Mesodermal cell (in vitro differentiated cells): ENCODE results near the gene MCC.

ENCODE experiments used
- H3K27ac ChIP-seq: 2 replicates; pipeline ENCODE4 v1.7.0; 2013; ENCODE audit warnings: mild to moderate bottlenecking, low read depth, low read length, moderate library complexity; ENCODE audit not compliant: severe bottlenecking
- H3K36me3 ChIP-seq: 2 replicates; pipeline ENCODE4 v1.7.1; 2013; ENCODE audit warnings: mild to moderate bottlenecking, low read length, moderate library complexity; ENCODE audit not compliant: control insufficient read depth, insufficient read depth
- H3K4me1 ChIP-seq: one replicate; pipeline ENCODE4 v1.7.1; 2013; ENCODE audit warnings: mild to moderate bottlenecking, low read length; ENCODE audit not compliant: insufficient read depth, control insufficient read depth, poor library complexity, severe bottlenecking
- H3K4me3 ChIP-seq: 2 replicates; pipeline ENCODE4 v1.7.0; 2013; ENCODE audit warnings: low read length, control low read depth, mild to moderate bottlenecking; ENCODE audit not compliant: insufficient read depth, poor library complexity, severe bottlenecking; ENCODE audit errors: extremely low read depth
- H3K9me3 ChIP-seq: 2 replicates; pipeline ENCODE4 v1.7.1; 2013; ENCODE audit warnings: mild to moderate bottlenecking, low read length, moderate library complexity; ENCODE audit not compliant: control insufficient read depth
- WGBS, 2 experiments: methylation state at CpG; one replicate each; pipeline ENCODE4 v1.1.5; 2013; ENCODE audit warnings: missing lambda C conversion rate in 2 of 2; ENCODE audit not compliant: insufficient coverage in 2 of 2; 5-methylcytosine and 5-hydroxymethylcytosine counted together

The MCC gene

GRCh38 chr5:113179156-113179555 lies 309.1 kb downstream of the MCC start:
- H3K36me3 ChIP-seq, result no peaks in the 10 kb centered on the region
- no peaks in the 10 kb centered on the region for H3K9me3 ChIP-seq
- H3K4me1 ChIP-seq, result no peaks in the 10 kb centered on the region
- H3K27ac ChIP-seq, result no peak overlapping the region
- H3K4me3 ChIP-seq, result no peak overlapping the region

- WGBS, 2 experiments, result 90 to 96% methylated on average over 4 to 5 of the region's 6 CpGs
- Histone ChIP-seq H3K4me1 (no peaks in the 10 kb centered on the region), H3K9me3 (no peaks in the 10 kb centered on the region), H3K27ac (no peak overlapping the region), H3K36me3 (no peaks in the 10 kb centered on the region), H3K4me3 (no peak overlapping the region)
Measured at GRCh38 chr5:113178073-113178779, 310.0 kb downstream of the MCC start.

GRCh38 chr5:113177225-113177624 lies 311.0 kb downstream of the MCC start:
- 100% methylated on average over 1 of the region's 1 CpG for WGBS, 2 experiments
- H3K4me1 ChIP-seq, result no peaks in the 10 kb centered on the region
- H3K27ac ChIP-seq, result no peak overlapping the region
- H3K4me3 ChIP-seq, result no peak overlapping the region
- H3K9me3 ChIP-seq, result no peaks in the 10 kb centered on the region
- no peaks in the 10 kb centered on the region for H3K36me3 ChIP-seq

GRCh38 chr5:113176734-113177133 lies 311.5 kb downstream of the MCC start:
- 97 to 98% methylated on average over 4 of the region's 4 CpGs for WGBS, 2 experiments
- Histone ChIP-seq H3K9me3 (no peaks in the 10 kb centered on the region), H3K4me1 (no peaks in the 10 kb centered on the region), H3K27ac (no peak overlapping the region), H3K36me3 (no peaks in the 10 kb centered on the region), H3K4me3 (no peak overlapping the region)

- Histone ChIP-seq H3K36me3 (no peaks in the 10 kb centered on the region), H3K4me1 (no peaks in the 10 kb centered on the region)
- 93 to 94% methylated on average over 1 to 2 of the region's 2 CpGs for WGBS, 2 experiments
Measured at GRCh38 chr5:113176196-113176595, 312.1 kb downstream of the MCC start.

GRCh38 chr5:113172231-113172826 lies 315.9 kb downstream of the MCC start:
- no peak overlapping the region for H3K27ac ChIP-seq
- H3K9me3 ChIP-seq, result no peaks in the 10 kb centered on the region
- peaks cover 11% of the 10 kb centered on the region for H3K4me1 ChIP-seq
- H3K4me3 ChIP-seq, result no peak overlapping the region
- no peaks in the 10 kb centered on the region for H3K36me3 ChIP-seq
- WGBS, 2 experiments, result 92% methylated on average over 2 of the region's 5 CpGs; no CpG with 5 or more reads in 1 of the 2 experiments

More at GRCh38 chr5:113176196-113176595, 312.1 kb downstream of the MCC start:
- Histone ChIP-seq H3K4me3 (no peak overlapping the region), H3K9me3 (no peaks in the 10 kb centered on the region), H3K27ac (no peak overlapping the region)

- H3K4me3 ChIP-seq, result no peak overlapping the region
- peaks cover 19% of the 10 kb centered on the region for H3K4me1 ChIP-seq
- WGBS, 2 experiments, result 98 to 100% methylated on average over 5 of the region's 5 CpGs
- no peaks in the 10 kb centered on the region for H3K36me3 ChIP-seq
- H3K27ac ChIP-seq, result no peak overlapping the region
- H3K9me3 ChIP-seq, result no peaks in the 10 kb centered on the region
Measured at GRCh38 chr5:113171520-113171919, 316.7 kb downstream of the MCC start.

GRCh38 chr5:113170707-113171106 lies 317.5 kb downstream of the MCC start:
- no peaks in the 10 kb centered on the region for H3K36me3 ChIP-seq
- H3K4me3 ChIP-seq, result no peak overlapping the region
- H3K9me3 ChIP-seq, result no peaks in the 10 kb centered on the region
- 88 to 100% methylated on average over 3 to 4 of the region's 4 CpGs for WGBS, 2 experiments
- no peak overlapping the region for H3K27ac ChIP-seq
- H3K4me1 ChIP-seq, result peaks cover 26% of the 10 kb centered on the region

- H3K27ac ChIP-seq, result no peak overlapping the region
- WGBS, 2 experiments, result no CpG with 5 or more reads among the region's 1 CpG
Measured at GRCh38 chr5:113169720-113170119, 318.5 kb downstream of the MCC start.

GRCh38 chr5:113167985-113168384 lies 320.3 kb downstream of the MCC start:
- 100% methylated on average over 1 of the region's 2 CpGs; no CpG with 5 or more reads in 1 of the 2 experiments for WGBS, 2 experiments
- H3K36me3 ChIP-seq, result no peaks in the 10 kb centered on the region
- H3K4me1 ChIP-seq, result peaks cover 29% of the 10 kb centered on the region
- H3K4me3 ChIP-seq, result no peak overlapping the region
- H3K9me3 ChIP-seq, result no peaks in the 10 kb centered on the region
- H3K27ac ChIP-seq, result no peak overlapping the region

More at GRCh38 chr5:113169720-113170119, 318.5 kb downstream of the MCC start:
- Histone ChIP-seq H3K4me3 (no peak overlapping the region), H3K36me3 (no peaks in the 10 kb centered on the region), H3K4me1 (peaks cover 26% of the 10 kb centered on the region), H3K9me3 (no peaks in the 10 kb centered on the region)

- H3K9me3 ChIP-seq, result no peaks in the 10 kb centered on the region
- H3K27ac ChIP-seq, result peak overlapping the region; percentile 37
- H3K36me3 ChIP-seq, result no peaks in the 10 kb centered on the region
- H3K4me1 ChIP-seq, result peaks cover 31% of the 10 kb centered on the region
- WGBS, 2 experiments, result 75 to 82% methylated on average over 4 to 6 of the region's 7 CpGs
- H3K4me3 ChIP-seq, result no peak overlapping the region
Measured at GRCh38 chr5:113166852-113167366, 321.3 kb downstream of the MCC start.
